PC-9 (cell line): Measurements from ENCODE around the gene GDF2.

Experiments used
- CTCF ChIP-seq: fragments of 200-600 bp; sonication (generic); conservative IDR thresholded peaks from 2 replicates; pipeline ENCODE4 v1.6.1; 2017; ENCODE audit warnings: mixed run types, antibody characterized with exemption, mild to moderate bottlenecking, moderate library complexity
- EZH2 ChIP-seq: fragments of 200-600 bp; sonication (generic); IDR thresholded peaks from 2 replicates; pipeline ENCODE4 v1.8.0; 2017; ENCODE audit warnings: antibody characterized with exemption, low read depth

DNA sequence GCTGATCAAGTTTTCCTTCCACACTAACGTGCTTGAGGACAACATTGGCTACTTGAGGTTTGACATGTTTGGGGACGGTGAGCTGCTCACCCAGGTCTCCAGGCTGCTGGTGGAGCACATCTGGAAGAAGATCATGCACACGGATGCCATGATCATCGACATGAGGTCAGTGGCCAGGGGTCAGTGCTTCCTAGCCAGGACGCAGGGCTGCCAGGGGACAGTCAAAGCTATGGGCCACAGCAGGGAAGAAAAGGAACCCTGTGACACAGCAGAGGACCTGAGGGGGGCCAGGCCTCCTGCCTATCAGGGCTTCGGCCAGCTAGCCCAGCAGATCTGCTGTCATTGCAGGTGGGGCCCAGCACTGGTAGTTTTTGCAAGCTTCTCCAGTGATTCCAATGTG, 31.1 kb downstream of the GDF2 start:
- TF ChIP-seq CTCF (no peak), EZH2 (no peak)
